ENCODE data around the gene POU6F2.
"Not testable (repeated sequence)": the region's sequence is repeated elsewhere in the genome, so short reads cannot be mapped to it uniquely, and the experiment has no call there.

POU6F2 gene

GRCh38 chr7:39367943-39368342 is 390.2 kb downstream of the POU6F2 start:
- DNase-seq = no peak

- no peak for DNase-seq
These were observed 394.7 kb downstream of the POU6F2 start for GRCh38 chr7:39372383-39372782.

DNA sequence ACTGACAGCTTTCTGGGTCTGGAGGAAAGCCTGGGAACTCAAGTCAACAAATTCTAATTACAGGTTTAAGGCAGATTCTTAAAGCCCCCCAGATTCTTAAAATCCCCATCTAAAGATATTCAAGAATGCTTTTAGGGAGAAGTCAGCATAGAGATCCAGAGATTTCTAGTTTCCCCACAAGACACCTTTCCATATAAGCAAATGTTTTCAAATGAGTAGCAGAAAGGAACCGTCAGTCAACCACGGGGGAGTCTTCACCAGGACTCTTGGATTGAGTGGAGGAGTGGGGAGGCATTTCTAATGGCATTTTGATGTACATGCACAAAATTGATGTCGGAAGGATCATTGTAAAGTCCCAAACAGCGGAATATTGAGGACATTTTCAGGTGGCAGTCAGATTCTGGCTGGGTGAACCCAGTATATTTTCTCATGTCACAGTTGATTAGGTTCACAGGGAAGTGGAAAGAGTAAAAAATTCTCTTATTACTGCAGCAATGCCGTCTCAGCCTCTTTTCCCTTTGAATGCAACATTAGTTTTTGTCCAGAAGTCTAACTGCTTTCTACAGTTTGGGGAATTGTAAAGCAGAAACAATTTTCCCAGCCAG is 396.8 kb downstream of the POU6F2 start:
- no peak for DNase-seq

- DNase-seq = no peak
These were observed 397.6 kb downstream of the POU6F2 start for GRCh38 chr7:39375047-39375873.

DNA sequence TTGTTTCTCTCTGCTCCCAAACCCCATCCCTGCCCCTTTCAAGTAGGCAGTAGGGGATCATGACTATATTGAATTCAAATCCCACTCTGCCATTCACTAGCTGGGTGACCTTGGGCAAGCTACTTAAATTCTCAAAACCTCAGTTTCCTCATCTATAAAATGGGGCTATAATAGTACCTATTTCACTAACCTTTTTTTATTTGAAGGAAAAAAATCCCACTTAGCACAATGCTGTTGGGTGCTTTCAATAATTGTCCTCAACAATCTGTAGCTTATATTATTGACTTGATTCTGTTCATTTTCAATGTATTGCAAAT is 398.1 kb downstream of the POU6F2 start:
- no peak for DNase-seq

DNA sequence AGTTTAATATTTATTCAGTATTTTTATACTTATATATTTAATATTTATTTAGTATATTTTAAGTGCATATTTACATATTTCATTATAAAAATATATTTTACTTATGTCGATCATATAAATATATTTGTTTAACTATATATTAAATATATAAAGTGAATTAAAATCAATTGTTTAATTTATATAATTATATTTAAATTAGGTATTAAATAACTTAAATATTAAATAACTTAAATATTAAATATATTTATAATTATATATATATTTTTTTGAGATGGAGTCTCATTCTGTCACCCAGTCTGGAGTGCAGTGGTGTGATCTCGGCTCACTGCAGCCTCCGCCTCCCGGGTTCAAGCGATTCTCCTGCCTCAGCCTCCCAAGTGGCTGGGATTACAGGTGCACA is 399.2 kb downstream of the POU6F2 start:
- DNase-seq = not testable (repeated sequence)

- DNase-seq = no peak
These were observed 401.7 kb downstream of the POU6F2 start for GRCh38 chr7:39379416-39379815.

GRCh38 chr7:39383136-39383535 is 405.4 kb downstream of the POU6F2 start:
- no peak for DNase-seq

- no peak for DNase-seq
These were observed 406.7 kb downstream of the POU6F2 start for GRCh38 chr7:39384386-39384785.

GRCh38 chr7:39386718-39387117 is 409.0 kb downstream of the POU6F2 start:
- no peak for DNase-seq

- no peak for DNase-seq
These were observed 414.4 kb downstream of the POU6F2 start for GRCh38 chr7:39392151-39392550.

GRCh38 chr7:39394105-39394680 is 416.5 kb downstream of the POU6F2 start:
- no peak for DNase-seq

GRCh38 chr7:39399458-39399857 is 421.7 kb downstream of the POU6F2 start:
- DNase-seq = no peak

DNA sequence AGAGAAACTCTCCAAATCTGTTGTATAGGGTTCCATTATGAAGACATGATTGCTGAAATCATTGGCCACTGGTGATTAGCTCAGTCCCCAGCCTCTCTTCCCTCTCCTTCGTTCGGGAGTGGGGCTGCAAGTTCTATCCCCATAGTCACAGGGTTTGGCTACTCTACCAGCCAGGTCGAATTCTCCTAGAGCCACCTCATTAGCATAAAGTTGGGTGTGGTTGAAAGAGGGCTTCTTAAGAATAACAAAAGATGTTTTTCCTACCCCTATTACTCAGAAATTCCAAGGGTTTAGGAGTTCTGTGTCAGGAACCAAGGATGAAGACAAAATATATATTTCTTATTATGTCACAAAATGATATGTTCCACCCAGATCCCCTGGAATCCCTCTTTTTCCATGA is 422.3 kb downstream of the POU6F2 start:
- no peak for DNase-seq

DNA sequence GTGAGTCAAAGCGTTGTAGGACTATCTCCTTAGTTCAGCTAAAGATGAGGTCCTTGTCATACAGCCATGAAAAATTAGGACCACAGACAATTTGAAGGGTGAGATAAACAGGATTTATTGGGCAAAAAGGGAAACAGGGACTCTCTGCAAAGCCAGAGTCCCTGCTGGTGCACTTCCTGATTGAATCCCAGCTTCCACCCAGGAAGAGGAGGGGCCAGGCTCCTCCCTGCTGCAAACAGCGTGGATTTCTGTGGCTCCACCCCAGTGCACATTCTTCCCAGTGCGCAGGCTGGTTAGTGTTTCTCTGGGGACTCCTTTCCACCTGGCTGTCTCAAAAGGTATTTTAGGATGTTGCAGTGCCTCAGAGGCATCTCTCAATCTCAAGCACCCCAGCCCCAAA is 423.1 kb downstream of the POU6F2 start:
- DNase-seq = no peak

DNA sequence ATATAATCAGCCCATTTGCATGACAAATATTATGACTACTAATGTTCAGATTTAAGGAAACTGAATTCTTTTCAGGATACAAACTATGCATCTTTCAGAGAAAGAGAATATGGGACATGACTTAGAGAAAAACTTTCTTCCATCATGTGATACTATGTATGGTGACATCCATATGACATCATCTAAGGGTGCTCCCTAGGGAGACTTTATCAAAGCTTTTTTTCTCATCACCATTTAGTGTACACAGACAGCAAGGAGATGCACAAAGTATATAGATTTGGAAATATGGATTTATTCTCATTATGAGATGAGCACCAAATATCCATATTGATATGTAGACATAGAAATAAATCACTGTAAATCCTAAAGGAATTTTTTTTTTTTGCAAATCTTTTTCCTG is 424.3 kb downstream of the POU6F2 start:
- no peak for DNase-seq

GRCh38 chr7:39404907-39405306 is 427.2 kb downstream of the POU6F2 start:
- DNase-seq = no peak

DNA sequence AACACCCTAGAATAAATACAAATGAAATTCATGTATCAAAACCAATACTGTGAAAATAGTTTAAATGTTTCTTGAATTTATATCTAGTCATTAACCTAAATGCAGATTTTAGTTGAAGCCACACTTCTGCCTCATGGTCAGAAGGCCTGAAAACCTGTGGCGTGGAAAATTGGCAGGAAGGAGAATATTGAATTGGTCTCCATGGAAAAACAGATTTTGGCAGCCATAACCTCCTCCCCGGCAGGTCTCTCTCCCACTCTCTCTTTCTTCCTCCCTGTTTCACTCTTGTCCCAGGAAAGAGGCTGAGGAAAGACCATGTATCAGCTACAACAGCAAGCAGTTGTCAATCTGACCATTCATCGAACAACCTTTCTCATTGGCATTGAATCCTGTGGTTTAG is 427.9 kb downstream of the POU6F2 start:
- no peak for DNase-seq

DNA sequence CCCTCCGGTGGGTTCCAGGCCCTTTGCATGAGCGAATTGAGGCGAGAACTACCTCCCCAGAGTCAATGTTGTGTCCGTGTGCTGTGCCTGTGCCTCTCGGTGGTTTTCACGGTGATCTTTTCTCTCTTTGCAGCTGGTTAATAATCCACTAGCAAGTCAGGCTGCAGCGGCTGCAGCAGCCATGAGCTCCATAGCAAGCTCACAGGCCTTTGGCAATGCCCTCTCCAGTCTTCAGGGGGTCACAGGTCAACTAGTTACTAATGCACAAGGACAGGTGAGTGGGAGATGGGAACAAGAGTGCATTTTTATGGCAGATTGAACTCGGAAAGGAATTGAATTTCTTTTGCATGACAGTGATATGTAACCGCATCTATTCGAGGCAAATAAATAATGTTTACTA is 428.8 kb downstream of the POU6F2 start:
- no peak for DNase-seq

DNA sequence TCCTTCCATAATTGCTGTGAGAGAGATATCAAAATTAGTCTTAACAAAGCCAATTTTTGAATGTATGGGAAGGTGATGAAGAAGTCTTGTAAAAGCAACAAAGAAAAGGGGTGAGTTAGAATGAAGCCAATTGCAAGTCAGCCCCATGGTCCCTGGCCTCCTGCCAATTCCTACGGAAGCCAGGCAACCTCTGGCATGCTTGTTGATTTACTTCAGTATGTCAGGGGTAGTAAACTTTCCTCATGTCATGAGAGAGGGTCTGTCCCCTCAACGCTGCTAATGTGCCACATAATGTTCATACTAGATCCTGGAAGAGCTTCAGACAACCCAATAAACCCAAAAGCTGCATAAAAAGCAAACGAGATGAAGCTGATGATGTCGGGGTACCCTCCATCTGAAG is 429.4 kb downstream of the POU6F2 start:
- no peak for DNase-seq

DNA sequence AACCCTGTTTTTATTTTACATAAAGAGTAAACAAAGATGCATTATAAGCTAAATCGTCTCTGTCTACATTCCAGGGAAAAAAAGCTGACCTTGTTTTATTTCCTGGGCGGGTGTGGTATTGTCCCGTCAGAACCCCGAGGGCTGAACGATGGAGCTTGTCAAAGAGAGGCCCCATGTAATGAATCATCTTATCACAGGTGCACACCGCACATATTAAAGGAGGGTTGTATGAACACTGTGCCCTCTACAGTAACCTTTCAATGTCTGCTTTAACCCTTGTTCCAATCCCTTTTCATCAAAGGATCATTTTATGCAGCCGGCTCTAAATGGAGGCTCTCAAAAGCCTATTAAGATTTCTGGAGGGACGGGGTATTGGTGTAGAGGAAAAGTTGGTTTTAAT is 430.0 kb downstream of the POU6F2 start:
- no peak for DNase-seq

DNA sequence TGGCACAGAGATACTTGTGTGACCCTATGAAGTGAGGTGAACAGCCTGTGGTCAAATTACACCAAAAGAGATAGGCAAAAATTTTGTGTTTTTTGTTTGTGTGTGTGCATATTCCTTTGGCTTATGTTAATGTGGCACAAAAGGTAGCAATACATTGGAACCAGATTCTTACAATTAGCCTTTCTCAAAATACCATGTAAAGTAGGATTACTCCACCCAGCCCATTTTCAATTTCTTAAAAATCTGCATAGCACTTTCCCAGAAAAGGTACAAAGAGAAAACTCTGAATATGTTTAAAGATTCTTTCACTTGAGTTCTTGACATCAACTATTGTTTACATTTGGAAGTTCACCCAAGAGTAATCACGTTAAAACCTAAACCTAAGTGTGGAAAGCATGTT is 431.2 kb downstream of the POU6F2 start:
- no peak for DNase-seq

GRCh38 chr7:39410582-39410981 is 432.9 kb downstream of the POU6F2 start:
- no peak for DNase-seq

DNA sequence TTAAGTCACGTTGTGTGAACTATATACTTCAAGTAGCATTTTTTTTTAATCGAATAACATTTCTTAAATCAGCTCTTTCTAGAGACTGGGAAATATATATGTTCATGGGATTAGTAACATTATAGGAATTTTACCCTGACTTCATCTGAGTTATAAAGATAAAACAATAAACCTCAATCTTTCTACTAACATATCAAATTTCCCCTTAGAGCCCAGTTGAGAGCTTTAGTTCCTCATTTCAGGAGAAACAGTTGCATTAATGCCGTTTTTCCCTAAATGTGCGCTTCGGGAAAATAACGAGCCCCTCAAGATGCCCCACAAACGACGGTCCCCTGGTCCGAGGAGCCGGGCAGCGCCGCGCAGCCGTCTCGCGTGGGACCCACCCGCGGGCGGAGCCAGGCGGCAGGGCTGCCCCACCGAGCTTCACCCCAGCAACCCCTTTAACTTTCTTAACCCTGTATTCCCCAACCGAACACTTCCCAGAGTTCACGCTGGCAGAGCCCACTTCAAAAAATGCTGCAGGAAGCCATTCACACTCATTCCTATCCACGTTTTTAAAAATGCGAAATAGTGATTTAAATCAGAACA is 436.0 kb downstream of the POU6F2 start:
- no peak for DNase-seq

Measured in hematopoietic multipotent progenitor cell treated with erythropoietin and hydrocortisone succinate and interleukin-3 and kit ligand, for 8 days (in vitro differentiated cells).